CD4-positive, alpha-beta memory T cell (primary cell): ENCODE measurements around the gene PMM2. TPM values are rescaled to one million over a fixed set of nuclear protein-coding genes. Genes with fewer than 3 reads are reported as not detected.

Experiments used
- CTCF ChIA-PET: fragments of 350-600 bp; sonication (Branson Sonifier 250); formaldehyde crosslinking; loops from one replicate; lab custom pipeline; 2021; ENCODE audit warnings: inconsistent platforms; ENCODE audit not compliant: partially characterized antibody; lab: Charles Lee
- POLR2A ChIA-PET: fragments of 350-600 bp; sonication (Branson Sonifier 250); formaldehyde crosslinking; loops from one replicate; lab custom pipeline; 2021; ENCODE audit not compliant: partially characterized antibody; lab: Charles Lee
- DNase-seq, 5 donors: peaks; one replicate each; pipeline versions ENCODE4 v3.0.0 to v3.0.0-alpha.2; 2020 to 2022; ENCODE audit warnings: mixed read lengths in 1 of 5
- H3K27ac ChIP-seq: one replicate; pipeline ENCODE4 v1.7.0; 2013; ENCODE audit warnings: low read depth, low read length
- H3K27me3 ChIP-seq: 2 replicates; pipeline ENCODE4 v1.7.0; 2013; ENCODE audit warnings: mild to moderate bottlenecking, low read length, moderate library complexity; ENCODE audit not compliant: insufficient read depth
- H3K36me3 ChIP-seq: 2 replicates; pipeline ENCODE4 v1.7.0; 2013; ENCODE audit warnings: mild to moderate bottlenecking, low read length, moderate library complexity; ENCODE audit not compliant: insufficient read depth
- H3K4me1 ChIP-seq: 2 replicates; pipeline ENCODE4 v1.7.0; 2013; ENCODE audit warnings: mild to moderate bottlenecking, low read length, moderate library complexity; ENCODE audit not compliant: insufficient read depth
- H3K4me3 ChIP-seq, 2 donors: one replicate each; pipeline ENCODE4 v1.7.0; 2013; ENCODE audit warnings: low read length in 2 of 2, mild to moderate bottlenecking in 1 of 2
- H3K9me3 ChIP-seq, 2 donors: one replicate each; pipeline ENCODE4 v1.7.0; 2013; ENCODE audit warnings: low read length in 2 of 2, control low read depth in 1 of 2; ENCODE audit not compliant: control insufficient read depth in 1 of 2
- H3K27ac Mint-ChIP-seq, 7 donors: one replicate each; pipeline ENCODE4 v1.8.0; 2020 to 2021; ENCODE audit warnings: mixed read lengths in 7 of 7, mild to moderate bottlenecking in 6 of 7, inconsistent platforms in 3 of 7, moderate library complexity in 3 of 7
- H3K27me3 Mint-ChIP-seq, 2 donors: one replicate each; pipeline ENCODE4 v1.8.0; 2020 to 2021; ENCODE audit warnings: mixed read lengths in 2 of 2
- H3K36me3 Mint-ChIP-seq, 2 donors: one replicate each; pipeline ENCODE4 v1.8.0; 2020 to 2021; ENCODE audit warnings: mixed read lengths in 2 of 2, inconsistent platforms in 1 of 2, mild to moderate bottlenecking in 1 of 2
- H3K4me1 Mint-ChIP-seq, 4 donors: one replicate each; pipeline ENCODE4 v1.8.0; 2020 to 2021; ENCODE audit warnings: mixed read lengths in 4 of 4, mild to moderate bottlenecking in 1 of 4
- H3K4me3 Mint-ChIP-seq, 8 donors: one replicate each; pipeline ENCODE4 v1.8.0; 2020 to 2021; ENCODE audit warnings: mixed read lengths in 8 of 8, mild to moderate bottlenecking in 7 of 8, moderate library complexity in 6 of 8, inconsistent platforms in 3 of 8
- H3K9me3 Mint-ChIP-seq, 8 donors: one replicate each; pipeline ENCODE4 v1.8.0; 2020 to 2021; ENCODE audit warnings: mixed read lengths in 8 of 8, mild to moderate bottlenecking in 5 of 8, inconsistent platforms in 3 of 8, moderate library complexity in 1 of 8
- intact Hi-C: fragments of 100-400 bp; cut with micrococcal nuclease; formaldehyde crosslinking; loops from one replicate; pipeline ENCODE4 v1.15.1; 2023
- polyA plus RNA-seq, 2 donors: library from polyadenylated mRNA; unstranded; fragments of 300-500 nt; fragmentation: Illumina TruSeq; gene quantifications; one replicate each; pipeline ENCODE4 v1.2.3, GENCODE V29; 2021
- total RNA-seq, 2 experiments: library from RNA; stranded (reverse); gene quantifications; one replicate each; pipeline ENCODE4 v1.2.3, GENCODE V29; 2021

Gene PMM2
- total and polyA plus RNA-seq, 4 experiments from 2014 or later: 21.2 to 61.7 (median 43.4) TPM

DNA sequence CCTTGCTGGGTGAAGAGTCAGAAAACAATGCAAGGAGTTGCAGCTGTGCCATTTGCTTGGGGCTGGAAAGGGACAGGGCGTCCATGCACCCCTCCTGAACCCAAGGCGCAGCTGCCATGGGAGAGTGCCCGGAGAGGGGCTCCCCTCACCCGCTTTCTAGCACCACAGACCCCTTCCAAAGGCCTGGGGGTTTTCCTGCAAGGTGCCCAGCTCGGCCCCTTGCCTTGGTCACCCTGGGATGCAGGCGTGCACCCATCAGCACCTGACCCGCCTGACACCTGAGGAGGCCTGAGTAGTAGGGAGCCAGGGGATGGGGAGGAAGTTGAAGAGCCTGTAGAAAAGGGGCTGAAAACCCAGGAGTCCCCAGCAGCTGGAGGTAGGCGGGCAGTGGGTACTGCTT is 30.5 kb upstream of the PMM2 start:
- ChIA-PET POLR2A (no interaction called here), CTCF (no interaction called here)
- peaks cover 6% of the 10 kb centered on the region for H3K36me3 ChIP-seq
- H3K4me3 Mint-ChIP-seq: no peak overlapping the region
- no peak overlapping the region for H3K4me3 ChIP-seq
- H3K9me3 ChIP-seq: no peaks in the 10 kb centered on the region
- no peak overlapping the region for H3K27ac Mint-ChIP-seq
- intact Hi-C loops: no loop called here
- H3K27ac ChIP-seq: no peak overlapping the region
- DNase-seq: no peak
- H3K27me3 ChIP-seq: no peaks in the 10 kb centered on the region
- no peaks in the 10 kb centered on the region for H3K27me3 Mint-ChIP-seq
- no peaks in the 10 kb centered on the region for H3K4me1 ChIP-seq
- no peaks in the 10 kb centered on the region for H3K9me3 Mint-ChIP-seq
- peaks cover 21 to 31% of the 10 kb centered on the region in 2 donors for H3K36me3 Mint-ChIP-seq
- H3K4me1 Mint-ChIP-seq: no peaks in the 10 kb centered on the region

- H3K27me3 Mint-ChIP-seq: no peaks in the 10 kb centered on the region
- H3K36me3 ChIP-seq: peaks cover 9% of the 10 kb centered on the region
- intact Hi-C loops: no loop called here
- peak overlapping the region in 1 of 7 donors; percentile 73 for H3K27ac Mint-ChIP-seq
- no peaks in the 10 kb centered on the region for H3K9me3 ChIP-seq
- no peaks in the 10 kb centered on the region for H3K4me1 ChIP-seq
- no peak for DNase-seq
- CTCF ChIA-PET: no interaction called here
- H3K4me3 Mint-ChIP-seq: no peak overlapping the region
- POLR2A ChIA-PET: no interaction called here
- no peak overlapping the region for H3K4me3 ChIP-seq
- H3K36me3 Mint-ChIP-seq: peaks cover 28 to 40% of the 10 kb centered on the region in 2 donors
- no peaks in the 10 kb centered on the region for H3K27me3 ChIP-seq
- no peaks in the 10 kb centered on the region for H3K4me1 Mint-ChIP-seq
- H3K9me3 Mint-ChIP-seq: no peaks in the 10 kb centered on the region
- no peak overlapping the region for H3K27ac ChIP-seq
These were observed 29.4 kb upstream of the PMM2 start for GRCh38 chr16:8768283-8768682.

DNA sequence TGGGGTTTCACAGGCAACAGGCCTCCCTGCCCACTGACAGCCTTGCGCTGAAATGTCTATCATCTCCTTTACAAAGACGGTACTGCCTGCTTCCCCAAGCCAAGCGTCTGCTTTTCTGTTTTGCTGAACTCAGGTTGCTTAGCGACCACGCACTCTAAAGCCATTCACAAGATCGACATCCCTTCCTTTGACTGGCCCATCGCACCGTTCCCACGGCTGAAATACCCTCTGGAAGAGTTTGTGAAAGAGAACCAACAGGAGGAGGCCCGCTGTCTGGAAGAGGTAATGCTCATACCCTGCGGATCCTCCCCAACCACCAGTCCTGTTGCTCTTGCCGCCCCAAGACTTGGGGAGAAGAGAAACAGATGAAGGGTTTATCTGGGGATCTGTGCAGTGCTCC is 28.9 kb upstream of the PMM2 start:
- no peaks in the 10 kb centered on the region for H3K27me3 Mint-ChIP-seq
- no peaks in the 10 kb centered on the region for H3K9me3 ChIP-seq
- H3K36me3 Mint-ChIP-seq: peaks cover 32 to 42% of the 10 kb centered on the region in 2 donors
- ChIA-PET POLR2A (no interaction called here), CTCF (no interaction called here)
- peak overlapping the region in 1 of 7 donors; percentile 73 for H3K27ac Mint-ChIP-seq
- peaks cover 9% of the 10 kb centered on the region for H3K36me3 ChIP-seq
- no peak overlapping the region for H3K4me3 Mint-ChIP-seq
- intact Hi-C loops: no loop called here
- H3K27me3 ChIP-seq: no peaks in the 10 kb centered on the region
- no peaks in the 10 kb centered on the region for H3K9me3 Mint-ChIP-seq
- no peaks in the 10 kb centered on the region for H3K4me1 Mint-ChIP-seq
- no peak for DNase-seq
- H3K4me1 ChIP-seq: no peaks in the 10 kb centered on the region
- H3K27ac ChIP-seq: no peak overlapping the region
- no peak overlapping the region for H3K4me3 ChIP-seq

GRCh38 chr16:8773537-8773936 is 24.1 kb upstream of the PMM2 start:
- ChIA-PET POLR2A (no interaction called here), CTCF (no interaction called here)
- Histone ChIP-seq H3K4me3 (no peak overlapping the region), H3K27ac (no peak overlapping the region), H3K4me1 (no peaks in the 10 kb centered on the region), H3K27me3 (no peaks in the 10 kb centered on the region), H3K36me3 (peaks cover 16% of the 10 kb centered on the region), H3K9me3 (no peaks in the 10 kb centered on the region)
- H3K9me3 Mint-ChIP-seq: no peaks in the 10 kb centered on the region
- no peak for DNase-seq
- no peak overlapping the region for H3K4me3 Mint-ChIP-seq
- intact Hi-C loops: no loop called here
- no peak overlapping the region for H3K27ac Mint-ChIP-seq
- H3K36me3 Mint-ChIP-seq: peaks cover 53 to 59% of the 10 kb centered on the region in 2 donors
- H3K27me3 Mint-ChIP-seq: no peaks in the 10 kb centered on the region
- H3K4me1 Mint-ChIP-seq: no peaks in the 10 kb centered on the region

DNA sequence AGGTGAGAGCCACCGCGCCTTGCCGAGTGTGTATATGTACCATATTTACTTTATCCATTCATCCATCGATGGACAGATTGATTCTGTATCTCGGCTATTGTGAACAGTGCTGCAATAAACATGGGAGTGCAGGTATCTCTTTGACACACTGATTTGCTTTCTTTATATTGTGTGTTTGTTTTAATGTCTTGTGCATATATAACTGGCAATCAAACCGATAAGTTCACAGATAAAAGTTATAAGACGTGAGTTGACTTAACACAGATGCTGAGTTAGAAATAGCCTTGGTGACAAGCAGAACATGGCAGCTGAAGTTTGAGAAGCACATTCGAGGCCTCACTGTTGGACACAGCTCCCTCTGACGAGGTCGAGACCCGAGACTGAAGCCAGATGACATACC is 23.4 kb upstream of the PMM2 start:
- H3K27ac ChIP-seq: no peak overlapping the region
- Mint-ChIP-seq H3K27ac (no peak overlapping the region), H3K9me3 (no peaks in the 10 kb centered on the region), H3K27me3 (no peaks in the 10 kb centered on the region), H3K4me1 (no peaks in the 10 kb centered on the region), H3K36me3 (peaks cover 48 to 54% of the 10 kb centered on the region in 2 donors), H3K4me3 (no peak overlapping the region)
- intact Hi-C loops: no loop called here
- H3K27me3 ChIP-seq: no peaks in the 10 kb centered on the region
- H3K4me3 ChIP-seq: no peak overlapping the region
- H3K9me3 ChIP-seq: no peaks in the 10 kb centered on the region
- H3K4me1 ChIP-seq: no peaks in the 10 kb centered on the region
- POLR2A ChIA-PET: no interaction called here
- CTCF ChIA-PET: no interaction called here
- peaks cover 10% of the 10 kb centered on the region for H3K36me3 ChIP-seq
- DNase-seq: no peak

GRCh38 chr16:8775359-8775758 is 22.3 kb upstream of the PMM2 start:
- peaks cover 52 to 56% of the 10 kb centered on the region in 2 donors for H3K36me3 Mint-ChIP-seq
- no peaks in the 10 kb centered on the region for H3K27me3 Mint-ChIP-seq
- intact Hi-C loops: no loop called here
- ChIA-PET POLR2A (no interaction called here), CTCF (no interaction called here)
- H3K27me3 ChIP-seq: no peaks in the 10 kb centered on the region
- no peaks in the 10 kb centered on the region for H3K9me3 ChIP-seq
- H3K4me3 Mint-ChIP-seq: no peak overlapping the region
- H3K4me1 Mint-ChIP-seq: no peaks in the 10 kb centered on the region
- H3K4me3 ChIP-seq: no peak overlapping the region
- no peak for DNase-seq
- H3K9me3 Mint-ChIP-seq: no peaks in the 10 kb centered on the region
- H3K27ac ChIP-seq: no peak overlapping the region
- H3K36me3 ChIP-seq: peaks cover 10% of the 10 kb centered on the region
- no peak overlapping the region for H3K27ac Mint-ChIP-seq
- no peaks in the 10 kb centered on the region for H3K4me1 ChIP-seq

DNA sequence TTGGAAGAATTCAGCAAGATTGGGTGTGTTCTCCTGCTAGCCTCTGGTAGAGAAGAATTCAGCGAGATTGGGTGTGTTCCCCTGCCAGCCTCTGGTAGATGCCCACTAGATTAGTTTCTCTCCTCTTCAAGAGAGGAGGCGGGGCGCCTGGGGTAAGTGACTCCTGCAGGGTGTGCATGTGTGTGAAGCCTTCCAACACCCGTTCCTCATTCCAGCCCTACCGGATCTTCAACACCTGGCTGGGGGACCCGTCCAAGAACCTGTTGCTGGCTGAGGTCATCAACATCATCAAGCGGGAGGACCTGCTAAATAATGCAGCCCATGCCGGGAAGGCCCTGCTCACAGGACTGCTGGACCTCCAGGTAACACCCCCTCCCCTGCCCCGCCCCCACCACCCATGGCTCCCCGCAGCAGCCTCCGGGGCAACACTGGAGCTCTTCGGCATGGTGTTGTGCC is 21.5 kb upstream of the PMM2 start:
- Histone ChIP-seq H3K27ac (no peak overlapping the region), H3K9me3 (no peaks in the 10 kb centered on the region), H3K4me3 (no peak overlapping the region), H3K27me3 (no peaks in the 10 kb centered on the region), H3K4me1 (no peaks in the 10 kb centered on the region), H3K36me3 (peaks cover 10% of the 10 kb centered on the region)
- no peak for DNase-seq
- Mint-ChIP-seq H3K36me3 (peaks cover 56% of the 10 kb centered on the region in 2 donors), H3K9me3 (no peaks in the 10 kb centered on the region), H3K4me1 (no peaks in the 10 kb centered on the region), H3K27ac (no peak overlapping the region), H3K4me3 (no peak overlapping the region), H3K27me3 (no peaks in the 10 kb centered on the region)
- intact Hi-C loops: no loop called here
- ChIA-PET POLR2A (no interaction called here), CTCF (no interaction called here)

DNA sequence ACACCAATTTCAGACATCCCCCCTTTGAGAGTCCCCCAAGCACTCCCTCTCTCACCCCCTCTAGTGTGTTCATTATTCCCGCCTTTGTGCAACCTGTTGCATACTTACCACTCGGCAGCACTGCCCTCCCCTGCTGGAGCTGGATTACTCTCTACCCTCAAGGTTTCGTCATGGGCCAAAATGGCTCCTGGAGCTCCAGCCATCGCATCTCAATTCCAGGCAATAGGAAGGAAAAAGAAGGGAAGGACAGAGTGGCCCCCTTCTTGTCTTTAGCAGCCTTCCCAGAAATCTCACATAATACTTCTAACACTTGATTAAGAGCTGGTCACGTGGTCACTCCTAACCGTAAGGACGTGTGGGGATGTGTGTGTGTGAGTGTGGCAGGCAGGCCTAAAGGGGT is 20.4 kb upstream of the PMM2 start:
- Mint-ChIP-seq H3K9me3 (no peaks in the 10 kb centered on the region), H3K36me3 (peaks cover 49 to 52% of the 10 kb centered on the region in 2 donors), H3K27me3 (no peaks in the 10 kb centered on the region), H3K27ac (peak overlapping the region in 1 of 7 donors; percentile 66), H3K4me3 (no peak overlapping the region), H3K4me1 (no peaks in the 10 kb centered on the region)
- Histone ChIP-seq H3K27me3 (no peaks in the 10 kb centered on the region), H3K4me1 (no peaks in the 10 kb centered on the region), H3K27ac (no peak overlapping the region), H3K9me3 (no peaks in the 10 kb centered on the region), H3K36me3 (peaks cover 9% of the 10 kb centered on the region), H3K4me3 (no peak overlapping the region)
- ChIA-PET POLR2A (no interaction called here), CTCF (no interaction called here)
- no peak for DNase-seq
- intact Hi-C loops: no loop called here
